ENCODE measurements around the gene CUTC. TPM values are rescaled to one million over a fixed set of nuclear protein-coding genes. Genes with fewer than 3 reads are reported as not detected.

CUTC gene
- total RNA-seq, 1 experiment from 2014 or later = 53.6 TPM

- TF ChIP-seq YY1 (IDR thresholded peaks at IDR 0.05; ENCODE audit: extremely low read depth, insufficient replicate concordance, low read depth, low read length) (no peak), CBX3 (IDR thresholded peaks at IDR 0.05; ENCODE audit: low read depth) (no peak)
Observed at GRCh38 chr10:99756159-99756558, 24.1 kb downstream of the CUTC start (continued).

- Histone ChIP-seq H3K27ac (ENCODE audit: low read depth, low read length) (peak overlapping the region; percentile 97), H3K79me2 (ENCODE audit: insufficient read depth, low read length) (0 out of 2 replicates have a peak, but pooled peaks cover 3% of the 10 kb centered on the region), H3K4me1 (ENCODE audit: control insufficient read depth in 1 of 2, insufficient read depth in 2 of 2, low read length in 2 of 2) (peaks cover 42 to 57% of the 10 kb centered on the region in 2 experiments), H3K4me3 (replicated peaks in 1 of 2; ENCODE audit: low read depth in 1 of 2, low read length in 2 of 2) (no peak overlapping the region), H3K36me3 (ENCODE audit: control insufficient read depth in 1 of 2, insufficient read depth in 2 of 2, low read length in 2 of 2) (peaks cover 46 to 48% of the 10 kb centered on the region in 2 experiments), H3K4me2 (ENCODE audit: low read length) (no peak overlapping the region), H3K27me3 (ENCODE audit: insufficient read depth, low read length) (no peaks in the 10 kb centered on the region), H3K9me3 (ENCODE audit: control insufficient read depth in 1 of 2, insufficient read depth in 1 of 2, low read depth in 1 of 2, low read length in 2 of 2) (no peaks in the 10 kb centered on the region), H2AFZ (ENCODE audit: low read depth, low read length, poor library complexity, severe bottlenecking) (no peak overlapping the region), H3K9ac (ENCODE audit: low read length) (no peak overlapping the region), H4K20me1 (ENCODE audit: insufficient read depth) (no peaks in the 10 kb centered on the region), H3K9me2 (ENCODE audit: insufficient read depth) (no peaks in the 10 kb centered on the region)
- DNase-seq (ENCODE audit: low read depth, low spot score) = no peak
- no TSS peak for BruUV-seq (replicated peaks)
- ChIA-PET POLR2A (no interaction called here), RAD21 (ENCODE audit: low non-redundant PET in 1 of 2, low total read pairs in 2 of 2, uncharacterized antibody in 2 of 2, unreplicated experiment in 2 of 2) (no interaction called here), CTCF (interaction anchor here (0.6 to 1.8 kb wide), 2 partner anchors 25 to 112 kb away, joined by 3 to 4 read pairs; no protein-coding TSS in a partner anchor)
- TF ChIP-seq RAD21 (IDR thresholded peaks at IDR 0.05; ENCODE audit: low read depth) = no peak
- no peak for TF ChIP-seq CTCF (IDR thresholded peaks at IDR 0.05 in 2 of 3, conservative IDR thresholded peaks at IDR 0.05 in 1 of 3; ENCODE audit: borderline replicate concordance in 1 of 3, insufficient read depth in 1 of 3, low read depth in 2 of 3, low read length in 2 of 3)
- TF ChIP-seq EGR1 (IDR thresholded peaks at IDR 0.05; ENCODE audit: low read depth) = no peak
- TF ChIP-seq SIN3A (IDR thresholded peaks at IDR 0.05; ENCODE audit: low read depth) = no peak
- no peak for TF ChIP-seq SRF (IDR thresholded peaks at IDR 0.05; ENCODE audit: low read depth)
- no peak for TF ChIP-seq REST (IDR thresholded peaks at IDR 0.05; ENCODE audit: low read depth)
- TF ChIP-seq SP1 (IDR thresholded peaks at IDR 0.05; ENCODE audit: low read depth) = no peak
- TF ChIP-seq ZFX (IDR thresholded peaks at IDR 0.05) = no peak
- no peak for TF ChIP-seq POLR2A (IDR thresholded peaks at IDR 0.05; ENCODE audit: borderline replicate concordance, extremely low read depth, insufficient read depth, insufficient read length)
- TF ChIP-seq CEBPB (IDR thresholded peaks at IDR 0.05; ENCODE audit: low read depth) = no peak
- TF ChIP-seq MAX (IDR thresholded peaks at IDR 0.05) = no peak
- no peak for TF ChIP-seq CBX3 (IDR thresholded peaks at IDR 0.05; ENCODE audit: low read depth)
- no peak for TF ChIP-seq ATF3 (IDR thresholded peaks at IDR 0.05)
- TF ChIP-seq YY1 (IDR thresholded peaks at IDR 0.05; ENCODE audit: extremely low read depth, insufficient replicate concordance, low read depth, low read length) = no peak
- intact Hi-C loops (cut with micrococcal nuclease) = no loop called here
- no peak for ATAC-seq
Observed at GRCh38 chr10:99758211-99758891, 26.3 kb downstream of the CUTC start.

All from HCT116 (cell line).